Panc1 (cell line): ENCODE data around the gene GLIS2.

Experiments used
- CTCF ChIP-seq: fragments of 450-650 bp; IDR thresholded peaks from 2 replicates; pipeline ENCODE4 v1.5.1; 2017; ENCODE audit warnings: mild to moderate bottlenecking
- POLR2AphosphoS5 ChIP-seq: IDR thresholded peaks from 2 replicates; pipeline ENCODE4 v1.6.1; 2012; ENCODE audit warnings: mild to moderate bottlenecking, low read depth, low read length, moderate library complexity
- SIN3A ChIP-seq: IDR thresholded peaks from 2 replicates; pipeline ENCODE4 v1.6.1; 2012; ENCODE audit warnings: low read depth, mild to moderate bottlenecking, low read length, moderate library complexity, borderline replicate concordance; ENCODE audit not compliant: insufficient read depth
- TCF7L2 ChIP-seq: IDR thresholded peaks from 2 replicates; pipeline ENCODE4 v1.6.1; 2011; ENCODE audit warnings: mild to moderate bottlenecking, low read depth, low read length, inconsistent platforms
- TF ChIP-seq, protein P1 (sequence below), 2 experiments: IDR thresholded peaks; 2 replicates each; pipeline ENCODE4 v1.6.1; 2011 to 2012; ENCODE audit warnings: low read depth in 2 of 2, control low read depth in 1 of 2, low read length in 1 of 2, mild to moderate bottlenecking in 1 of 2, moderate library complexity in 1 of 2; ENCODE audit not compliant: insufficient read depth in 1 of 2

DNA sequence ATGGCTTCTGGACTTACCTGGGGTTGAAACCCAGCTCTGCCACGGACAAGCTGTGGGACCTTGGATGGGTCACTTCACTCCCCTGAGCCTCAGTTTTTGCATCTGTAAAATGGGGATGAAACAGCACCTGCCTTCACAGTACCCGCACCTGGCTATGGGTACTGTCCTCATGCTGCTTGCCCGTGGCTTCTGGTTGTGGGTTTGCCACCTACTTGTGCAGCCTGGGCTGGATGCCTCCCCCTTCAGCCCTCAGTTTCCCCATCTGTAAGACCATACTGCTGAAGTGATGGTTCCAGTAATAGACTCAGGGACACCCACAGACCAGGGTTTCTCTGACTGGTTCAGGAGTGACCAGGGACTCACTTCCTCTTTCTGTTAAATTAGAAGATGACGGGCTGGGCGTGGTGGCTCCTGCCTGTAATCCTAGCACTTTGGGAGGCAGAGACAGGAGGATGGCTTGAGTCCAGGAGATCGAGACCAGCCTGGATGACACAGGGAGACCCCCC, 9.4 kb downstream of the GLIS2 start:
- no peak for TF ChIP-seq CTCF
- TF ChIP-seq, protein P1, sequence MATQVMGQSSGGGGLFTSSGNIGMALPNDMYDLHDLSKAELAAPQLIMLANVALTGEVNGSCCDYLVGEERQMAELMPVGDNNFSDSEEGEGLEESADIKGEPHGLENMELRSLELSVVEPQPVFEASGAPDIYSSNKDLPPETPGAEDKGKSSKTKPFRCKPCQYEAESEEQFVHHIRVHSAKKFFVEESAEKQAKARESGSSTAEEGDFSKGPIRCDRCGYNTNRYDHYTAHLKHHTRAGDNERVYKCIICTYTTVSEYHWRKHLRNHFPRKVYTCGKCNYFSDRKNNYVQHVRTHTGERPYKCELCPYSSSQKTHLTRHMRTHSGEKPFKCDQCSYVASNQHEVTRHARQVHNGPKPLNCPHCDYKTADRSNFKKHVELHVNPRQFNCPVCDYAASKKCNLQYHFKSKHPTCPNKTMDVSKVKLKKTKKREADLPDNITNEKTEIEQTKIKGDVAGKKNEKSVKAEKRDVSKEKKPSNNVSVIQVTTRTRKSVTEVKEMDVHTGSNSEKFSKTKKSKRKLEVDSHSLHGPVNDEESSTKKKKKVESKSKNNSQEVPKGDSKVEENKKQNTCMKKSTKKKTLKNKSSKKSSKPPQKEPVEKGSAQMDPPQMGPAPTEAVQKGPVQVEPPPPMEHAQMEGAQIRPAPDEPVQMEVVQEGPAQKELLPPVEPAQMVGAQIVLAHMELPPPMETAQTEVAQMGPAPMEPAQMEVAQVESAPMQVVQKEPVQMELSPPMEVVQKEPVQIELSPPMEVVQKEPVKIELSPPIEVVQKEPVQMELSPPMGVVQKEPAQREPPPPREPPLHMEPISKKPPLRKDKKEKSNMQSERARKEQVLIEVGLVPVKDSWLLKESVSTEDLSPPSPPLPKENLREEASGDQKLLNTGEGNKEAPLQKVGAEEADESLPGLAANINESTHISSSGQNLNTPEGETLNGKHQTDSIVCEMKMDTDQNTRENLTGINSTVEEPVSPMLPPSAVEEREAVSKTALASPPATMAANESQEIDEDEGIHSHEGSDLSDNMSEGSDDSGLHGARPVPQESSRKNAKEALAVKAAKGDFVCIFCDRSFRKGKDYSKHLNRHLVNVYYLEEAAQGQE (IDR thresholded peaks at IDR 0.05; ENCODE audit: insufficient read depth in 1 of 2, low read depth in 2 of 2, low read length in 1 of 2) = no peak
- no peak for TF ChIP-seq POLR2AphosphoS5
- TF ChIP-seq TCF7L2 = no peak
- TF ChIP-seq SIN3A = no peak
